Loucy (cell line): ENCODE data around the gene ACAD9.
"Not testable (repeated sequence)": the region's sequence is repeated elsewhere in the genome, so short reads cannot be mapped to it uniquely, and the experiment has no call there.

Source experiments
- H2AFZ ChIP-seq: fragments of 200-600 bp; sonication (generic); 2 replicates; pipeline ENCODE4 v1.6.0; 2016; ENCODE audit warnings: antibody characterized with exemption, mild to moderate bottlenecking, low read length, moderate library complexity
- H3F3A ChIP-seq: fragments of 200-600 bp; 2 replicates; pipeline ENCODE4 v1.6.0; 2016; ENCODE audit warnings: antibody characterized with exemption, low read depth, mild to moderate bottlenecking
- H3K27me3 ChIP-seq: fragments of 200-600 bp; sonication (generic); 2 replicates; pipeline ENCODE4 v1.6.1; 2014; ENCODE audit warnings: low read length, mild to moderate bottlenecking; ENCODE audit not compliant: insufficient read depth, poor library complexity, severe bottlenecking
- H3K36me3 ChIP-seq: fragments of 200-600 bp; sonication (generic); 2 replicates; pipeline ENCODE4 v1.6.1; 2016; ENCODE audit warnings: low read length; ENCODE audit not compliant: insufficient read depth
- H3K4me1 ChIP-seq: fragments of 200-600 bp; sonication (generic); 2 replicates; pipeline ENCODE4 v1.5.1; 2014; ENCODE audit warnings: low read length, mild to moderate bottlenecking; ENCODE audit not compliant: insufficient read depth, poor library complexity, severe bottlenecking
- H3K4me2 ChIP-seq: fragments of 200-600 bp; sonication (generic); 2 replicates; pipeline ENCODE4 v1.6.0; 2014; ENCODE audit warnings: antibody characterized with exemption, low read length, low read depth, mild to moderate bottlenecking; ENCODE audit not compliant: poor library complexity, severe bottlenecking
- H3K4me3 ChIP-seq: fragments of 200-600 bp; sonication (generic); 2 replicates; pipeline ENCODE4 v1.5.1; 2014; ENCODE audit warnings: low read length, mild to moderate bottlenecking, mixed read lengths; ENCODE audit not compliant: poor library complexity, severe bottlenecking
- H3K79me2 ChIP-seq: fragments of 200-600 bp; sonication (generic); 2 replicates; pipeline ENCODE4 v1.6.1; 2014; ENCODE audit warnings: low read length; ENCODE audit not compliant: insufficient read depth
- H3K9ac ChIP-seq: fragments of 200-600 bp; sonication (generic); 2 replicates; pipeline ENCODE4 v1.6.0; 2014; ENCODE audit warnings: mild to moderate bottlenecking, low read depth, low read length, moderate library complexity; ENCODE audit not compliant: poor library complexity, severe bottlenecking
- H3K9me2 ChIP-seq: fragments of 200-600 bp; sonication (generic); replicated peaks from 2 replicates; pipeline ENCODE4 v1.6.1; 2016; ENCODE audit warnings: low read depth, low read length, mixed read lengths
- H3K9me3 ChIP-seq: fragments of 200-600 bp; sonication (generic); 2 replicates; pipeline ENCODE4 v1.6.1; 2014; ENCODE audit warnings: mild to moderate bottlenecking, antibody characterized with exemption, low read length, low read depth; ENCODE audit not compliant: insufficient read depth
- H4K20me1 ChIP-seq: fragments of 200-600 bp; sonication (generic); 2 replicates; pipeline ENCODE4 v1.6.0; 2014; ENCODE audit warnings: antibody characterized with exemption, low read length, mild to moderate bottlenecking; ENCODE audit not compliant: insufficient read depth, poor library complexity, severe bottlenecking
- EZH2phosphoT487 ChIP-seq: fragments of 200-600 bp; IDR thresholded peaks from 2 replicates; pipeline ENCODE4 v1.6.1; 2018; ENCODE audit warnings: antibody characterized with exemption, mild to moderate bottlenecking, moderate library complexity, borderline replicate concordance
- TF ChIP-seq, protein P1 (sequence below): fragments of 200-600 bp; sonication (generic); conservative IDR thresholded peaks from 2 replicates; pipeline ENCODE4 v1.5.1; 2014; ENCODE audit warnings: mild to moderate bottlenecking, antibody characterized with exemption, low read length

The ACAD9 gene

GRCh38 chr3:128919988-128920387 is 40.6 kb downstream of the ACAD9 start:
- Histone ChIP-seq H3K4me2 (no peak overlapping the region), H3K9me2 (no peaks in the 10 kb centered on the region), H3K4me1 (peaks cover 19% of the 10 kb centered on the region), H3K27me3 (no peaks in the 10 kb centered on the region), H3F3A (no peaks in the 10 kb centered on the region; the same call in 1 of the 2 replicates), H4K20me1 (no peaks in the 10 kb centered on the region), H3K4me3 (no peak overlapping the region), H3K79me2 (no peaks in the 10 kb centered on the region), H2AFZ (no peak overlapping the region), H3K9me3 (peaks cover 10% of the 10 kb centered on the region; the same call in 1 of the 2 replicates), H3K36me3 (peaks cover 7% of the 10 kb centered on the region; the same call in 1 of the 2 replicates), H3K9ac (no peak overlapping the region)
- no peak for TF ChIP-seq EZH2phosphoT487
- TF ChIP-seq, protein P1, sequence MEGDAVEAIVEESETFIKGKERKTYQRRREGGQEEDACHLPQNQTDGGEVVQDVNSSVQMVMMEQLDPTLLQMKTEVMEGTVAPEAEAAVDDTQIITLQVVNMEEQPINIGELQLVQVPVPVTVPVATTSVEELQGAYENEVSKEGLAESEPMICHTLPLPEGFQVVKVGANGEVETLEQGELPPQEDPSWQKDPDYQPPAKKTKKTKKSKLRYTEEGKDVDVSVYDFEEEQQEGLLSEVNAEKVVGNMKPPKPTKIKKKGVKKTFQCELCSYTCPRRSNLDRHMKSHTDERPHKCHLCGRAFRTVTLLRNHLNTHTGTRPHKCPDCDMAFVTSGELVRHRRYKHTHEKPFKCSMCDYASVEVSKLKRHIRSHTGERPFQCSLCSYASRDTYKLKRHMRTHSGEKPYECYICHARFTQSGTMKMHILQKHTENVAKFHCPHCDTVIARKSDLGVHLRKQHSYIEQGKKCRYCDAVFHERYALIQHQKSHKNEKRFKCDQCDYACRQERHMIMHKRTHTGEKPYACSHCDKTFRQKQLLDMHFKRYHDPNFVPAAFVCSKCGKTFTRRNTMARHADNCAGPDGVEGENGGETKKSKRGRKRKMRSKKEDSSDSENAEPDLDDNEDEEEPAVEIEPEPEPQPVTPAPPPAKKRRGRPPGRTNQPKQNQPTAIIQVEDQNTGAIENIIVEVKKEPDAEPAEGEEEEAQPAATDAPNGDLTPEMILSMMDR = no peak

- peak overlapping the region; percentile 44 for H2AFZ ChIP-seq
- H3K4me3 ChIP-seq = peak overlapping the region; percentile 63
- H3K36me3 ChIP-seq = no peaks in the 10 kb centered on the region
- H4K20me1 ChIP-seq = no peaks in the 10 kb centered on the region
- TF ChIP-seq, protein P1 = no peak
- no peak for TF ChIP-seq EZH2phosphoT487
- H3K9me3 ChIP-seq = peaks cover 22% of the 10 kb centered on the region; the same call in 1 of the 2 replicates
- H3K4me1 ChIP-seq = peaks cover 19% of the 10 kb centered on the region
- no peaks in the 10 kb centered on the region for H3K27me3 ChIP-seq
- H3K4me2 ChIP-seq = peak overlapping the region; percentile 79
- H3K79me2 ChIP-seq = no peaks in the 10 kb centered on the region
- no peaks in the 10 kb centered on the region; the same call in 1 of the 2 replicates for H3F3A ChIP-seq
- peak overlapping the region; percentile 63 for H3K9ac ChIP-seq
- no peaks in the 10 kb centered on the region for H3K9me2 ChIP-seq
These were observed 43.5 kb downstream of the ACAD9 start for GRCh38 chr3:128922804-128923459.

DNA sequence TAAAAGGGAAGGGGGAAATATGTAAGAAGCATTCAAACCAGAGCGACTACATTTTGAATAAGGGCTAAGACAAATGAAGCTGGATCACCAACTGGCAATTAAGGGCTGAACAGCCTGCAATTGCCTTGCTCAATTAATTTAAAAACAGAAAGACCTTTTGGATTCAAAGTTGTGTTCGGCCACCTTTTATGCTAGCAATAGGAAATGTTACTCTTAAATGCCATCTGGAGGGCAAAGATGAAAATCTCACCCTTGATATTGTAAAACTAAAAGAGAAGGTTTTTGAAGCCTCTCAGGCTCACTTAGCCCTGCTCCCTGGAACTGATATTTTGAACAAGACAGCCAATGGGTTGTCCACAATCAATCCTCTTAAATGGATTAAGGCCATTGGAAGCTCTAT is 44.2 kb downstream of the ACAD9 start:
- no peaks in the 10 kb centered on the region for H3K36me3 ChIP-seq
- H3F3A ChIP-seq = no peaks in the 10 kb centered on the region; the same call in 1 of the 2 replicates
- H3K79me2 ChIP-seq = no peaks in the 10 kb centered on the region
- H2AFZ ChIP-seq = peak overlapping the region; percentile 44; the same call in 1 of the 2 replicates
- H3K9ac ChIP-seq = peak overlapping the region; percentile 63
- H3K27me3 ChIP-seq = no peaks in the 10 kb centered on the region
- no peaks in the 10 kb centered on the region for H3K9me2 ChIP-seq
- H3K4me1 ChIP-seq = peaks cover 19% of the 10 kb centered on the region
- peak overlapping the region; percentile 79 for H3K4me2 ChIP-seq
- H4K20me1 ChIP-seq = no peaks in the 10 kb centered on the region
- TF ChIP-seq, protein P1 = no peak; the same call in 1 of the 2 replicates
- no peak for TF ChIP-seq EZH2phosphoT487
- H3K9me3 ChIP-seq = peaks cover 22% of the 10 kb centered on the region; the same call in 1 of the 2 replicates
- H3K4me3 ChIP-seq = peak overlapping the region; percentile 63

DNA sequence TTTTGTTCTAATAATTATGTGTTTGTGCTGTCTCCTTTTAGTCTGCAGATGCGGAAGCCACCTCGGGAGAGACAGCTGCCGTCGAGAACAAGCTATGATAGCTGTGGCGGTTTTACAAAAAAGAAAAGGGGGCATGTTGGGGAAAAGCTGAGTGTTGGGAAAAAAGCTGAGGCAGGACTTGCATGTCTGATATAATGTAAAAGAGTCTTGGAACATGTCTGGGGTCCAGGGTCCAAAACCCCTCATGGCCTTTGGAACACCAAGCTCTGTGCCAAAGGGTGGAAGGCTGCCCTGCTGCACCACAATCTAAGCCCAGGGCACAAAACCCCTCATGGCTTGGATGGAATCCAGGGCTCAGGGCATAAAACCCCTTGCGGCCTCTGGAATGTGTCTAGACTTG is 44.6 kb downstream of the ACAD9 start:
- peak overlapping the region; percentile 79 for H3K4me2 ChIP-seq

More for the DNA sequence above, 44.6 kb downstream of the ACAD9 start:
- peaks cover 22% of the 10 kb centered on the region; the same call in 1 of the 2 replicates for H3K9me3 ChIP-seq
- not testable (repeated sequence) for H4K20me1 ChIP-seq, H3K27me3 ChIP-seq, H3K36me3 ChIP-seq, H3F3A ChIP-seq, H3K9me2 ChIP-seq, H2AFZ ChIP-seq, H3K79me2 ChIP-seq
- peak overlapping the region; percentile 63 for H3K4me3 ChIP-seq
- peaks cover 19% of the 10 kb centered on the region for H3K4me1 ChIP-seq
- peak overlapping the region; percentile 63 for H3K9ac ChIP-seq
